Measurements from ENCODE around the gene PXDN. TPM values are rescaled to one million over a fixed set of nuclear protein-coding genes. Genes with fewer than 3 reads are reported as not detected.

Gene PXDN
- total and polyA plus RNA-seq, 2 donors (not counting 3 experiments of a cell fraction or from before 2014, with no cell fraction given): 231 to 308 TPM

DNA sequence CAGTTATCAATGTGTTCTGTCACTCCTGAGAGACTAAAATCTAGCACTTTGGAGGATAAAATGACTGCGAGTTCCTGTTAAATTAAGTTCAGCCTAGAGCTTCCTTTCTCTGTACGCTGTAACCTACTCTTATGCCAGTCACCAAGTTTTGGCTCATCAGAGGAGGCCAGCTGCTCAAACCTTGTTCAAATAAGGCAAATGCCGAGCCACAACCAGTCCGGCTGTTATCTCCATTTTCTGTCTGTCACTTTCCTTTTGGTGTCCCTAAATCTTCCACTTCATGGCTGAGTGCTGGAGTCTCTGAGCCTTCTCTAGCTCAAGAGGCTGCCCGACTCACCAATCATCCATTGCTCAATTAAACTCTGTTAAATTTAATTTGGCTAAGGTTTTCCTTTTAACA, 33.5 kb upstream of the PXDN start:
- dilution Hi-C loops (cut with MboI; ENCODE audit: extremely low pct_ligation_motif_present, low sequenced_read_pairs) (no loop called here), intact Hi-C loops (cut with micrococcal nuclease) (no loop called here)
- no peaks in the 10 kb centered on the region for H3K4me1 ChIP-seq (ENCODE audit: control insufficient read depth, extremely low read depth, insufficient read depth, low read length)
- no peak overlapping the region for H3K9ac ChIP-seq (replicated peaks; ENCODE audit: extremely low read depth, insufficient read depth, low read length)
- H3K27me3 ChIP-seq (ENCODE audit: control insufficient read depth in 2 of 2, insufficient read depth in 2 of 2, low read length in 2 of 2): no peaks in the 10 kb centered on the region
- no peak overlapping the region for H2AFZ ChIP-seq (ENCODE audit: low read depth, low read length)
- H3K4me3 ChIP-seq (replicated peaks in 1 of 3; ENCODE audit: insufficient read depth in 1 of 3, low read depth in 1 of 3, low read length in 3 of 3): no peak overlapping the region
- POLR2A ChIA-PET: no interaction called here
- no peaks in the 10 kb centered on the region for H3K79me2 ChIP-seq (ENCODE audit: control insufficient read depth, insufficient read depth, low read length)
- no peaks in the 10 kb centered on the region for H4K20me1 ChIP-seq (replicated peaks; ENCODE audit: control insufficient read depth, extremely low read depth, insufficient read depth, low read length)
- H3K27ac ChIP-seq (ENCODE audit: insufficient read depth, low read depth, low read length): no peak overlapping the region
- no peak overlapping the region for H3K4me2 ChIP-seq (ENCODE audit: insufficient read depth, low read length)
- no peak for DNase-seq (ENCODE audit: low read depth, low spot score)
- no peaks in the 10 kb centered on the region for H3K9me3 ChIP-seq (replicated peaks; ENCODE audit: control insufficient read depth, insufficient read depth, low read length)
- TF ChIP-seq EZH2 (IDR thresholded peaks at IDR 0.05; ENCODE audit: borderline replicate concordance, low read depth, low read length, severe bottlenecking) (no peak), GATA2 (IDR thresholded peaks at IDR 0.05; ENCODE audit: insufficient read depth, insufficient read length, low read depth, low read length) (no peak), MYC (IDR thresholded peaks at IDR 0.05; ENCODE audit: low read depth, low read length) (no peak), POLR2A (IDR thresholded peaks at IDR 0.05; ENCODE audit: low read depth, low read length) (no peak), JUN (IDR thresholded peaks at IDR 0.05; ENCODE audit: borderline replicate concordance, insufficient read depth, insufficient read length, low read depth) (no peak), FOS (IDR thresholded peaks at IDR 0.05; ENCODE audit: borderline replicate concordance, insufficient read depth, low read length) (no peak), CTCF (IDR thresholded peaks at IDR 0.05; ENCODE audit: extremely low read depth in 1 of 2, insufficient read depth in 1 of 2, low read depth in 1 of 2, low read length in 2 of 2) (no peak), POLR2AphosphoS5 (IDR thresholded peaks at IDR 0.05; ENCODE audit: insufficient read depth, low read depth, low read length) (no peak)
- TF ChIP-seq, protein P1, sequence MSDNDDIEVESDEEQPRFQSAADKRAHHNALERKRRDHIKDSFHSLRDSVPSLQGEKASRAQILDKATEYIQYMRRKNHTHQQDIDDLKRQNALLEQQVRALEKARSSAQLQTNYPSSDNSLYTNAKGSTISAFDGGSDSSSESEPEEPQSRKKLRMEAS (IDR thresholded peaks at IDR 0.05; ENCODE audit: insufficient read depth, insufficient read length): no peak
- no peak for FAIRE-seq
- no peaks in the 10 kb centered on the region for H3K36me3 ChIP-seq (ENCODE audit: control insufficient read depth in 2 of 2, extremely low read depth in 1 of 2, insufficient read depth in 2 of 2, low read length in 2 of 2)
- CTCF ChIA-PET: interaction anchor here (1.2 kb wide), 1 partner anchor 227 kb away, joined by 4 read pairs; no protein-coding TSS in a partner anchor
- BruUV-seq (replicated peaks): no TSS peak
- H3K9me1 ChIP-seq (replicated peaks; ENCODE audit: control insufficient read depth, extremely low read depth, insufficient read depth, low read length): no peaks in the 10 kb centered on the region
